K562 (cell line): ENCODE data around the gene SYVN1. TPM values are rescaled to one million over a fixed set of nuclear protein-coding genes. Genes with fewer than 3 reads are reported as not detected.

ENCODE experiments used
- ETS2 ChIP-seq: IDR thresholded peaks from 2 replicates; pipeline ENCODE4 v1.6.1; 2016; ENCODE audit warnings: borderline replicate concordance, missing genetic modification characterization, mild to moderate bottlenecking, moderate library complexity, missing compliant biosample characterization; ENCODE audit not compliant: poor library complexity, severe bottlenecking
- FOXA3 ChIP-seq, 2 experiments: fragments of 450-650 bp in 1 of 2; sonication (generic) in 1 of 2; formaldehyde crosslinking; IDR thresholded peaks in 1 of 2; conservative IDR thresholded peaks in 1 of 2; 2 replicates each; pipeline versions ENCODE4 v1.4.0 to v1.8.0; 2020 to 2022; ENCODE audit warnings: mild to moderate bottlenecking in 2 of 2, missing genetic modification reagents in 1 of 2
- NFIX ChIP-seq: fragments of 250-450 bp; sonication (Bioruptor Pico); IDR thresholded peaks from 2 replicates; pipeline ENCODE4 v1.4.0; 2020; ENCODE audit warnings: low read depth, mild to moderate bottlenecking, moderate library complexity
- ZNF445 ChIP-seq: fragments of 250-450 bp; sonication (Bioruptor Pico); IDR thresholded peaks from 2 replicates; pipeline ENCODE4 v1.4.0; 2020; ENCODE audit warnings: low read depth, mild to moderate bottlenecking, moderate library complexity
- ZNF699 ChIP-seq: fragments of 250-450 bp; sonication (Bioruptor Pico); IDR thresholded peaks from 2 replicates; pipeline ENCODE4 v1.8.0; 2021; ENCODE audit warnings: mild to moderate bottlenecking, moderate library complexity; ENCODE audit not compliant: insufficient replicate concordance
- polyA plus RNA-seq, 8 experiments: library from polyadenylated mRNA; depleted of rRNA in 4 of 8; stranded (reverse) in 5 of 8; unstranded in 3 of 8; fragments of >200 nt; fragmentation: Nextera tagmentation in 2 of 8; fragmentation: Illumina TruSeq in 1 of 8; extraction: Ambion mirVana in 2 of 8; extraction: Trizol in 1 of 8; gene quantifications; 2 replicates each; pipeline versions ENCODE4 v1.2.1 to v1.2.3, GENCODE V29; 2011 to 2014; ENCODE audit warnings: inconsistent platforms in 1 of 8, missing spikeins in 1 of 8
- total RNA-seq, 7 experiments: library from RNA; depleted of rRNA in 6 of 7; stranded (reverse); fragments of >200 nt in 6 of 7; fragmentation: Illumina TruSeq in 2 of 7; extraction: Trizol in 2 of 7; gene quantifications; 2 replicates each; pipeline versions ENCODE4 v1.2.1 to v1.2.3, GENCODE V29; 2011 to 2021; ENCODE audit warnings: low replicate concordance in 1 of 7
- TF ChIP-seq, protein P1 (sequence below), 2 experiments: IDR thresholded peaks; 2 replicates each; pipeline ENCODE4 v1.6.1; 2012; ENCODE audit warnings: improper control_type of control experiment in 2 of 2, low read depth in 2 of 2, low read length in 2 of 2, borderline replicate concordance in 1 of 2
- TF ChIP-seq, protein P2 (sequence below): fragments of 250-450 bp; sonication (Bioruptor Pico); IDR thresholded peaks from 2 replicates; pipeline ENCODE4 v1.8.0; 2021; ENCODE audit warnings: moderate library complexity, mild to moderate bottlenecking, inconsistent platforms
- TF ChIP-seq, protein P3 (sequence below): fragments of 250-450 bp; sonication (Bioruptor Pico); IDR thresholded peaks from 2 replicates; pipeline ENCODE4 v1.5.0; 2020; ENCODE audit warnings: mild to moderate bottlenecking

Gene SYVN1
- total and polyA plus RNA-seq, 9 of the 15 experiments (the other 6 are each of a cell fraction or from before 2014, with no cell fraction given) = 0.41 to 47.4 (median 9.9) TPM

DNA sequence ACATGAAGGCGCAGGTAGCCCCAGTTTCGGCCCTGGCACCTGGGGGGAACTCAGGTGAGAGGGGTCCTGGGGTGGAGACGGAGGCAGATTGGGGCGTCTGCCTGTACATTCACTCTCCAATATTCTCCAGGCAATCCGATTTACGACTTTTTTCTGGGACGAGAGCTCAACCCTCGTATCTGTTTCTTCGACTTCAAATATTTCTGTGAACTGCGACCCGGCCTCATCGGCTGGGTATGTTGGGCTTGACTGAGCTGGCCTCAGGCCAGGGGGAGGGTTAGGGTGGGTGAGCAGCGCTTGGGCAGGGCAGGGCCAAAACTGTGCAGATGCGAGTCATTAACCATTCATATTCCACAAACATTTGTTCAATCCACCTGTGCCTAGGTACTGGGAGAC lies 21.0 kb downstream of the SYVN1 start (continued):
- TF ChIP-seq, protein P1, sequence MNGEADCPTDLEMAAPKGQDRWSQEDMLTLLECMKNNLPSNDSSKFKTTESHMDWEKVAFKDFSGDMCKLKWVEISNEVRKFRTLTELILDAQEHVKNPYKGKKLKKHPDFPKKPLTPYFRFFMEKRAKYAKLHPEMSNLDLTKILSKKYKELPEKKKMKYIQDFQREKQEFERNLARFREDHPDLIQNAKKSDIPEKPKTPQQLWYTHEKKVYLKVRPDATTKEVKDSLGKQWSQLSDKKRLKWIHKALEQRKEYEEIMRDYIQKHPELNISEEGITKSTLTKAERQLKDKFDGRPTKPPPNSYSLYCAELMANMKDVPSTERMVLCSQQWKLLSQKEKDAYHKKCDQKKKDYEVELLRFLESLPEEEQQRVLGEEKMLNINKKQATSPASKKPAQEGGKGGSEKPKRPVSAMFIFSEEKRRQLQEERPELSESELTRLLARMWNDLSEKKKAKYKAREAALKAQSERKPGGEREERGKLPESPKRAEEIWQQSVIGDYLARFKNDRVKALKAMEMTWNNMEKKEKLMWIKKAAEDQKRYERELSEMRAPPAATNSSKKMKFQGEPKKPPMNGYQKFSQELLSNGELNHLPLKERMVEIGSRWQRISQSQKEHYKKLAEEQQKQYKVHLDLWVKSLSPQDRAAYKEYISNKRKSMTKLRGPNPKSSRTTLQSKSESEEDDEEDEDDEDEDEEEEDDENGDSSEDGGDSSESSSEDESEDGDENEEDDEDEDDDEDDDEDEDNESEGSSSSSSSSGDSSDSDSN (IDR thresholded peaks at IDR 0.05; ENCODE audit: borderline replicate concordance in 1 of 2, low read depth in 2 of 2, low read length in 2 of 2) = 0 out of 4 replicates have a peak, but pooled peaks of 1 of the 2 experiments have one; percentile 11
- no peak for TF ChIP-seq ZNF445
- TF ChIP-seq, protein P2, sequence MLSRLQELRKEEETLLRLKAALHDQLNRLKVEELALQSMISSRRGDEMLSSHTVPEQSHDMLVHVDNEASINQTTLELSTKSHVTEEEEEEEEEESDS (CRISPR knock-in tag) = no peak
- no peak for TF ChIP-seq NFIX
- TF ChIP-seq ZNF699 (CRISPR knock-in tag) = no peak
- 0 out of 4 replicates have a peak, but pooled peaks of 1 of the 2 experiments have one; percentile 26 for TF ChIP-seq FOXA3 (CRISPR knock-in tag; conservative IDR thresholded peaks at IDR 0.05 in 1 of 2, IDR thresholded peaks at IDR 0.05 in 1 of 2)
- no peak for TF ChIP-seq ETS2 (tag)
- TF ChIP-seq, protein P3, sequence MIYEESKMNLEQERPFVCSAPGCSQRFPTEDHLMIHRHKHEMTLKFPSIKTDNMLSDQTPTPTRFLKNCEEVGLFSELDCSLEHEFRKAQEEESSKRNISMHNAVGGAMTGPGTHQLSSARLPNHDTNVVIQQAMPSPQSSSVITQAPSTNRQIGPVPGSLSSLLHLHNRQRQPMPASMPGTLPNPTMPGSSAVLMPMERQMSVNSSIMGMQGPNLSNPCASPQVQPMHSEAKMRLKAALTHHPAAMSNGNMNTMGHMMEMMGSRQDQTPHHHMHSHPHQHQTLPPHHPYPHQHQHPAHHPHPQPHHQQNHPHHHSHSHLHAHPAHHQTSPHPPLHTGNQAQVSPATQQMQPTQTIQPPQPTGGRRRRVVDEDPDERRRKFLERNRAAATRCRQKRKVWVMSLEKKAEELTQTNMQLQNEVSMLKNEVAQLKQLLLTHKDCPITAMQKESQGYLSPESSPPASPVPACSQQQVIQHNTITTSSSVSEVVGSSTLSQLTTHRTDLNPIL = no peak
